H1 (cell line): ENCODE results near the gene LRP5. TPM values are rescaled to one million over a fixed set of nuclear protein-coding genes. Genes with fewer than 3 reads are reported as not detected.

Experiments used
- CTCF ChIA-PET: fragments of 300-600 bp; sonication (Branson Sonifier 250); formaldehyde crosslinking; loops from one replicate; lab custom pipeline; 2021; ENCODE audit not compliant: partially characterized antibody; lab: Charles Lee
- POLR2A ChIA-PET: fragments of 300-600 bp; sonication (Branson Sonifier 250); formaldehyde crosslinking; loops from one replicate; lab custom pipeline; 2021; ENCODE audit warnings: inconsistent platforms; ENCODE audit not compliant: partially characterized antibody; lab: Charles Lee
- DNase-seq, 2 experiments: peaks; one replicate each; pipeline versions ENCODE4 v3.0.0 to v3.0.0-alpha.2; 2010 to 2022; ENCODE audit warnings: low spot score in 2 of 2, low read depth in 1 of 2, mixed read lengths in 1 of 2
- FAIRE-seq: peaks from 2 replicates; lab custom pipeline; 2011; peaks lifted over from hg19 to GRCh38; lab: Jason Lieb, UNC
- H2AFZ ChIP-seq: 2 replicates; pipeline ENCODE4 v1.8.1; 2012; ENCODE audit warnings: low read length, inconsistent platforms
- H2AK5ac ChIP-seq: 2 replicates; pipeline ENCODE4 v1.6.1; 2013; ENCODE audit warnings: low read depth, low read length
- H2BK120ac ChIP-seq: replicated peaks from 2 replicates; pipeline ENCODE3; 2013; ENCODE audit warnings: low read depth, low read length, inconsistent platforms
- H2BK12ac ChIP-seq: 2 replicates; pipeline ENCODE4 v1.6.1; 2013; ENCODE audit warnings: low read depth, low read length
- H2BK15ac ChIP-seq: 2 replicates; pipeline ENCODE4 v1.6.1; 2013; ENCODE audit warnings: low read length
- H2BK20ac ChIP-seq: 2 replicates; pipeline ENCODE4 v1.6.1; 2013; ENCODE audit warnings: low read length
- H2BK5ac ChIP-seq: 2 replicates; pipeline ENCODE4 v1.6.1; 2013; ENCODE audit warnings: low read depth, low read length
- H3K14ac ChIP-seq: 2 replicates; pipeline ENCODE4 v1.6.1; 2013; ENCODE audit warnings: inconsistent platforms; ENCODE audit not compliant: insufficient read length
- H3K18ac ChIP-seq: 2 replicates; pipeline ENCODE4 v1.6.1; 2013; ENCODE audit warnings: low read length; ENCODE audit errors: extremely low read depth
- H3K23ac ChIP-seq: 2 replicates; pipeline ENCODE4 v1.6.1; 2013; ENCODE audit warnings: inconsistent platforms; ENCODE audit not compliant: insufficient read length
- H3K23me2 ChIP-seq: 2 replicates; pipeline ENCODE4 v1.6.1; 2013; ENCODE audit warnings: low read depth, low read length
- H3K27ac ChIP-seq: 2 replicates; pipeline ENCODE4 v1.6.1; 2011; ENCODE audit warnings: low read depth, low read length, inconsistent platforms
- H3K27me3 ChIP-seq, 4 experiments: replicated peaks in 1 of 4; 1 replicate in 1 of 4; 2 replicates in 3 of 4; pipeline versions ENCODE4 v1.6.1 to v1.8.1; 2011 to 2013; ENCODE audit warnings: low read length in 3 of 4, mild to moderate bottlenecking in 3 of 4, inconsistent platforms in 2 of 4, mixed read lengths in 2 of 4, moderate library complexity in 1 of 4; ENCODE audit not compliant: control insufficient read depth in 3 of 4, insufficient read depth in 3 of 4; ENCODE audit errors: extremely low read depth in 1 of 4
- H3K36me3 ChIP-seq, 4 experiments: 2 replicates each; pipeline versions ENCODE4 v1.6.1 to v1.8.1; 2011 to 2013; ENCODE audit warnings: mild to moderate bottlenecking in 4 of 4, low read length in 3 of 4, moderate library complexity in 2 of 4, control low read depth in 1 of 4, inconsistent platforms in 1 of 4; ENCODE audit not compliant: insufficient read depth in 4 of 4, control insufficient read depth in 2 of 4
- H3K4ac ChIP-seq: replicated peaks from 2 replicates; pipeline ENCODE3; 2013; ENCODE audit warnings: low read length, low read depth, mixed read lengths, inconsistent platforms; ENCODE audit not compliant: insufficient read length
- H3K4me1 ChIP-seq, 4 experiments: replicated peaks in 1 of 4; 1 replicate in 1 of 4; 2 replicates in 3 of 4; pipeline versions ENCODE4 v1.6.1 to v1.8.1; 2011 to 2013; ENCODE audit warnings: low read length in 3 of 4, inconsistent platforms in 2 of 4, mixed read lengths in 1 of 4; ENCODE audit not compliant: insufficient read depth in 4 of 4, control insufficient read depth in 3 of 4
- H3K4me2 ChIP-seq, 2 experiments: 2 replicates each; pipeline versions ENCODE4 v1.6.1 to v1.8.1; 2011 to 2013; ENCODE audit warnings: low read depth in 2 of 2, low read length in 2 of 2, control low read depth in 1 of 2, inconsistent platforms in 1 of 2, mild to moderate bottlenecking in 1 of 2; ENCODE audit not compliant: insufficient read depth in 1 of 2
- H3K4me3 ChIP-seq, 4 experiments: fragments of 200-600, 300-600 bp in 1 of 4; sonication (generic), shearing (Covaris generic), sonication (Bioruptor Twin) in 1 of 4; 2 replicates each; pipeline versions ENCODE4 v1.5.1 to v1.8.1; 2011 to 2016; ENCODE audit warnings: low read length in 4 of 4, low read depth in 3 of 4, control low read depth in 2 of 4, inconsistent platforms in 2 of 4, mild to moderate bottlenecking in 2 of 4, mixed read lengths in 1 of 4, moderate library complexity in 1 of 4; ENCODE audit not compliant: insufficient read depth in 2 of 4; ENCODE audit errors: extremely low read depth in 1 of 4
- H3K56ac ChIP-seq: replicated peaks from 2 replicates; pipeline ENCODE3; 2013; ENCODE audit warnings: low read depth, mild to moderate bottlenecking, mixed read lengths, low read length, inconsistent platforms; ENCODE audit not compliant: insufficient read length
- H3K79me1 ChIP-seq: 2 replicates; pipeline ENCODE4 v1.6.1; 2013; ENCODE audit warnings: low read depth, low read length, control low read depth
- H3K79me2 ChIP-seq, 2 experiments: 2 replicates each; pipeline versions ENCODE4 v1.6.1 to v1.8.1; 2012 to 2013; ENCODE audit warnings: low read length in 2 of 2, mild to moderate bottlenecking in 2 of 2, inconsistent platforms in 1 of 2; ENCODE audit not compliant: insufficient read depth in 2 of 2, control insufficient read depth in 1 of 2
- H3K9ac ChIP-seq, 4 experiments: replicated peaks in 1 of 4; 1 replicate in 1 of 4; 2 replicates in 3 of 4; pipeline versions ENCODE4 v1.6.1 to v1.8.1; 2011 to 2013; ENCODE audit warnings: low read depth in 3 of 4, low read length in 3 of 4, control low read depth in 2 of 4, mild to moderate bottlenecking in 2 of 4, moderate library complexity in 2 of 4, inconsistent platforms in 1 of 4; ENCODE audit errors: extremely low read depth in 1 of 4
- H3K9me3 ChIP-seq, 2 experiments: 2 replicates each; pipeline versions ENCODE4 v1.6.1 to v1.8.1; 2012 to 2013; ENCODE audit warnings: mild to moderate bottlenecking in 2 of 2, moderate library complexity in 2 of 2, control low read depth in 1 of 2, inconsistent platforms in 1 of 2, low read depth in 1 of 2, low read length in 1 of 2, mixed read lengths in 1 of 2; ENCODE audit not compliant: insufficient read depth in 2 of 2
- H4K20me1 ChIP-seq, 2 experiments: replicated peaks in 1 of 2; 2 replicates each; pipeline versions ENCODE3 to v1.8.1; 2011 to 2013; ENCODE audit warnings: inconsistent platforms in 2 of 2, low read length in 2 of 2, mild to moderate bottlenecking in 1 of 2; ENCODE audit not compliant: insufficient read depth in 2 of 2, control insufficient read depth in 1 of 2
- H4K5ac ChIP-seq: 2 replicates; pipeline ENCODE4 v1.6.1; 2013; ENCODE audit warnings: low read length, low read depth, mixed read lengths, inconsistent platforms; ENCODE audit not compliant: insufficient read length
- H4K8ac ChIP-seq: 2 replicates; pipeline ENCODE4 v1.8.0; 2013; ENCODE audit warnings: mild to moderate bottlenecking, moderate library complexity, low read length, inconsistent platforms; ENCODE audit not compliant: insufficient read depth; ENCODE audit errors: extremely low read depth
- H4K91ac ChIP-seq: replicated peaks from 2 replicates; pipeline ENCODE3; 2013; ENCODE audit warnings: low read length, mixed read lengths, inconsistent platforms; ENCODE audit not compliant: insufficient read length
- BACH1 ChIP-seq: IDR thresholded peaks from 2 replicates; pipeline ENCODE4 v1.6.1; 2012; ENCODE audit warnings: low read length, improper control_type of control experiment
- PHF8 ChIP-seq: fragments of 200-600 bp; sonication (generic); conservative IDR thresholded peaks from 2 replicates; pipeline ENCODE4 v1.7.1; 2012; ENCODE audit warnings: low read depth, mild to moderate bottlenecking, inconsistent platforms, low read length, moderate library complexity
- POLR2A ChIP-seq, 2 experiments: IDR thresholded peaks; 1 replicate in 1 of 2; 2 replicates in 1 of 2; pipeline ENCODE4 v1.6.1; 2011; ENCODE audit warnings: low read depth in 2 of 2, low read length in 2 of 2, mild to moderate bottlenecking in 2 of 2; ENCODE audit errors: control extremely low read depth in 1 of 2
- SUZ12 ChIP-seq: fragments of 200-600 bp; sonication (generic); IDR thresholded peaks from 2 replicates; pipeline ENCODE4 v1.6.1; 2012; ENCODE audit warnings: mild to moderate bottlenecking, inconsistent platforms, low read length, moderate library complexity, mixed read lengths
- TEAD4 ChIP-seq: IDR thresholded peaks from 2 replicates; pipeline ENCODE4 v1.6.1; 2012; ENCODE audit warnings: low read depth, low read length, inconsistent platforms, mixed read lengths
- WGBS, 2 experiments: shearing (Covaris generic) in 1 of 2; methylation state at CpG; one replicate each; pipeline versions ENCODE4 v1.1.6 to v1.1.7; 2013 to 2015; ENCODE audit warnings: low lambda C conversion rate in 2 of 2, mixed read lengths in 2 of 2, inconsistent platforms in 1 of 2, low coverage in 1 of 2, missing lambda C conversion rate in 1 of 2; ENCODE audit not compliant: insufficient replicate concordance in 2 of 2, insufficient coverage in 1 of 2, insufficient read length in 1 of 2; ENCODE audit errors: extremely low coverage in 1 of 2, missing lambda C conversion rate in 1 of 2; 5-methylcytosine and 5-hydroxymethylcytosine counted together
- polyA plus RNA-seq, 7 experiments: library from polyadenylated mRNA; depleted of rRNA in 3 of 7; stranded (reverse) in 5 of 7; unstranded in 2 of 7; fragments of >200 nt in 5 of 7; fragments of 200-250 nt in 2 of 7; gene quantifications; 1 replicate in 5 of 7; 2 replicates in 1 of 7; 4 replicates in 1 of 7; pipeline versions ENCODE4 v1.2.1 to v1.2.3, GENCODE V29; 2011 to 2013; ENCODE audit warnings: missing spikeins in 2 of 7, mixed read lengths in 2 of 7
- total RNA-seq: library from RNA; stranded (reverse); fragmentation: NEBNext Ultra II Directional; extraction: Animal tissue kit (Norgen Biotek cat#: 25700); gene quantifications from 2 replicates; pipeline ENCODE4 v1.2.1, GENCODE V29; 2021

Gene LRP5
- total and polyA plus RNA-seq, 2 of the 8 experiments (the other 6 are each of a cell fraction or from before 2014, with no cell fraction given), result 19.0 to 38.9 TPM

- DNase-seq (no peak), FAIRE-seq (no peak)
- Histone ChIP-seq H2BK20ac (no peak overlapping the region), H2BK120ac (no peak overlapping the region), H3K27ac (no peak overlapping the region), H3K4me1 (no peaks in the 10 kb centered on the region), H3K4me2 (no peak overlapping the region), H2BK12ac (no peak overlapping the region), H4K5ac (no peak overlapping the region), H3K9ac (no peak overlapping the region), H3K18ac (no peak overlapping the region), H3K4ac (no peak overlapping the region), H3K79me1 (no peaks in the 10 kb centered on the region; the same call in 1 of the 2 replicates), H3K4me3 (no peak overlapping the region), H3K9me3 (peaks cover 0 to 6% of the 10 kb centered on the region in 2 experiments; a peak in 2 of 4 replicates), H2AK5ac (no peak overlapping the region), H3K23ac (no peak overlapping the region), H3K79me2 (no peaks in the 10 kb centered on the region), H4K8ac (no peak overlapping the region), H4K91ac (no peak overlapping the region), H3K36me3 (peaks cover 0 to 16% (median 7%) of the 10 kb centered on the region in 4 experiments; a peak in 4 of 8 replicates), H3K23me2 (no peaks in the 10 kb centered on the region), H2AFZ (no peak overlapping the region), H3K56ac (no peak overlapping the region), H2BK5ac (no peak overlapping the region), H2BK15ac (no peak overlapping the region), H3K27me3 (no peaks in the 10 kb centered on the region), H4K20me1 (peaks cover 0 to 3% of the 10 kb centered on the region in 2 experiments), H3K14ac (no peak overlapping the region)
- 93% methylated on average over 8 of the region's 8 CpGs; no CpG with 5 or more reads in 1 of the 2 experiments for WGBS, 2 experiments
- TF ChIP-seq TEAD4 (no peak), PHF8 (no peak), SUZ12 (no peak), POLR2A (IDR thresholded peaks at IDR 0.05; ENCODE audit: control extremely low read depth in 1 of 2, low read depth in 2 of 2, low read length in 2 of 2) (no peak), BACH1 (no peak)
- ChIA-PET POLR2A (no interaction called here), CTCF (interaction anchor here (0.6 to 2.6 kb wide), 4 partner anchors 11 to 182 kb away, joined by 3 to 7 read pairs (median 4); no protein-coding TSS in a partner anchor)
Observed at GRCh38 chr11:68361702-68362101, 49.3 kb downstream of the LRP5 start.
